HG03103 (cell line): ENCODE data around the gene COG5.

ENCODE experiments used
- ATAC-seq: cut with Tn5 transposase; IDR thresholded peaks from one replicate; pipeline ENCODE4 v1.9.1; 2021; ENCODE audit warnings: low read depth; ENCODE audit not compliant: unreplicated experiment

COG5 gene

DNA sequence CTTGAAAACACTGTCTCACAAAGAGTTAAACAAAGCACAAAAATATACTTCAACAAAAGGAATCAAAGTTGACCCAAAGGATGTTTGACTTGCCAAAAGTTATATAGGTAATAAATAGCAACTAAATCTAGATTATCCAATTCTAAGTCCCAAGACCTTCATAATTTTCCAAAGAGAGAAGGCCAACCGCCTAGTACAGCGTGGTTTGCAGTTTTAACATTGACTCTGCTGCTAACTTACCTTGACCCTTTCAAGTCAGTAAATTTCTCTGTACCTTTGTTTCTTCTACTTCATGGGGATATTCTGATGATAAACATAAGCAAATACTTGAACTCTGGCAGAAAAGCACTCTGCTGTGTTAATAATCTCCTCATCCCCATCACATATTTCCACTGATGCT is 95.7 kb downstream of the COG5 start:
- ATAC-seq, result no peak

DNA sequence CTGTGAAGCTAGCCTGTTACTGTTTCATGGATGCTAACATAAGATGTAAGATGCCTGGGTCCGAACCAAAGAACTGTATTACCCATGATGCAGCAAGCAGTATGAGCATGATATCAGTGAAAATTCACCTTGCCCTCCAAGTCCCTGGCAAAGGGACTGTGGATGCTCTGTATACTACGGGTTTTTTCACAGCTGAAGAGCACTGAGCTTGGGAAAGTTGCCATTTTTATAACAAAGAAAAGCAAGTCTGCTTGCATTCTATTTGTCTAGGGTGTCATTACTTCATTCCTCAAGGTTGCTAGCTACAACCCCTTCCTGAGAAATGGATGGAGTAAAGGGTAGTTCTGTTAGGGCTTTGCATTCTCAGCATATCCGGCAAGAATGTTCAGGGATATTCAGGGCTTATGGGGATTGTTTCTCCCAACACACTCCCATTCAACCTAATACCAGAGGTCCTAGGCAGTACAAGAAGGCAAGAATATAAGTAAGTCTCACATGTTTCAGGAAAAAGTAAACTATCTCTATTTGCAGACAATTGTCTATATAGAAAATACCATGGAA is 99.0 kb downstream of the COG5 start:
- ATAC-seq, result no peak

DNA sequence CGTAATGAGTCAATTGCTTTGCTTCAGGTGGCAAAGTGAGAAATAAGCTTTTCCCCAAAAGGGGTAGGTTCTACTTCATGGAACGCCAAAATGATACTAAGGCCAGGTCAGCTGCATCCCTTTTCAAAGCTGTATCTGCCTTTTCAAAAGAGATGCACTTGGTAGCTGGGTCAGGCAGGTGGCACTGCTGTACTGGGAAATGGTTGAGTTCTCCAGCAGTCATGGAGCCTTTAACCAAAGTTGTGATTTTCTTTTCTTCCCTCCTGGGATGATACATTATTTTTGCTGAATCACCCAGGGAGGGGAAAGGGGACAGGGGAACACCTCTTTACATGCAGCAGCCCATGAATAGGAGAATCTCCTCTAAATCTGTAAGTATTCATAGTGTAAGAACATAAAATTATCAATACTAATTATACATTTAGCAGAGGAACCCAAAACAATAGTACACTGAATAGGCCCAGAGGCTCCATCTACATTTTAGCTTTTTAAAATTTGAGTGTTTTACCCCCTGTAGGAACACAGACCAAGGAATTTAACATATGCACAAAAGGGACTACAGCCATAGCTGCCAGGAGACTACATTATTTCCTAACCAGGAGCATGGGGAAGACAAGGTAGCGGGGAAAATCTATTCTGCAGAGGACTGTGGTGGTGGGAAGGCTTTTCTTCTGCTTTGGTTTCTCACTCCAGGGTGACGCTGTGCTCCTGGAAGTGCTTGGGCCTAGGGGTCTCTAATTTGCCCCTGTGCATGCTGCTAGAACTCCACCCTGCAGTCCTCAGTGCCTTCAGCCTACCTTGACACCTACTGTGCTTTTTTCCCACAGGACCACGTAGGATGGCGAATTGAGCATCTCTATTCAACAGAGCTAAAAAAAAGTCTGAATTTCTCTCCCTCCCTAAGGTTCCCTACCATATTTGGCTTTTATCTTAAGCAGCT is 100.3 kb downstream of the COG5 start:
- ATAC-seq, result peak; percentile 58

DNA sequence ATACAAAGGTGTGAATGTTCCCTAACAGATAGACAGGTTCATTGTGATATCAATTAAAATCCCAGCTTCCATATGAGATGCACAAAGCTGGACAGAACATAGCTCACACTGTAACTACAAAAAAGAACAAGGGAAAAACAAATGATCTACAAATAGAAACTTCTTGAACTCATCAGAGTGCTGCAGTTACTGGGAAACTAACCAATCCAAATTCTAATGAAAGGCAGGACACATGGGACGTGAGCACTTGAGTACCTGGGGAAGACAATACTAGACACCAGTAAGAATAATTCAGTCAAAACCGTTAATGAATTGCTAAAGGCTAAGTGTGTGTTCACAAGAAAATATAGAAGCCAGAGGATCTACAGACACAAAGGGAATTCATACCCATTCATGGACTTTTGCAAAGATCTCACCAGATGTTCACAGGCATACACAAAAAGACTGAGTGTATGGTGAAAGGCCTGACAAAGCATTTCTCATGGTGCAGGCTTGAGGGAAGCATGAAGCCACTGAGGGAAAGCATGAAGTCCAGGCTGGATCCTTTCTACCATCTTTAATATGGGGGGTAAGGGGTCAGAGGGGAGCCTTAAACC is 101.7 kb downstream of the COG5 start:
- ATAC-seq, result no peak

DNA sequence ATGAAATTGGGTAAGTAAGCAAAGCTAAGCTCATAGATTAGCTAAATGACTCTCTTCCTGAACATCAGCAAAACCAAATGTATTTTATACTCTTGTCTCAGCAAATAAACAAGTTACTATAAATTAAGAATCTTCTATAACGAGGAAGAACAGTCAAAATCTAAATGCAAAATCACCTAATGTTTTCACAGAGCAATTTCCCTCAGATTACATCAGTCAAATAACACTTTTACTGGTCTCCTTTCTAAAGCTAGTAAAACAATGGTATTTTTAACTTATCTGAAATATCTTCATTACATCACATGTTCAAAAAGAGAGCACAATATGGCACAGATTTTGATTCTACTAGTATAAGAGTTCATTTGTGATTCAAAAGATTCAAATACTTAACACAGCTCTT is 110.3 kb downstream of the COG5 start:
- no peak for ATAC-seq

GRCh38 chr7:107450970-107451369 is 112.8 kb downstream of the COG5 start:
- no peak for ATAC-seq

- ATAC-seq, result no peak
Measured at GRCh38 chr7:107446988-107447387, 116.7 kb downstream of the COG5 start.

DNA sequence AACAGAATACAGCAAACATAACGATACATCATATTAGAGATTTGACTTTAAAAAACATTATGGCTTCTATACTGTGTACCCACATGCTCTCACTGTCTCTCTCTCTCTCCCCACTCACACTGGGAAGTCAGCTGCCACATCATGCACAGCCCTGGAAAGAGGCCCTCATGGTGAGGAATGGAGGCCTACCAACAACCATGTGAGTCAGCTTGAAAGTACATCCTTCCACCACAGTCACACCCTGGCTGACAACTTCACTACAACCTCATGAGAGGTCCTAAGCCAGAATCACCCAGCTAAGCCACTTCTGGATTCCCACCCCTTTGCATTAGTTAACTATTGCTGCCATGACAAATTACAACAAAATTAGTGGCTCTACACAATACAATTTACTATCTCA is 117.2 kb downstream of the COG5 start:
- ATAC-seq, result no peak

GRCh38 chr7:107442678-107443077 is 121.0 kb downstream of the COG5 start:
- ATAC-seq, result no peak

DNA sequence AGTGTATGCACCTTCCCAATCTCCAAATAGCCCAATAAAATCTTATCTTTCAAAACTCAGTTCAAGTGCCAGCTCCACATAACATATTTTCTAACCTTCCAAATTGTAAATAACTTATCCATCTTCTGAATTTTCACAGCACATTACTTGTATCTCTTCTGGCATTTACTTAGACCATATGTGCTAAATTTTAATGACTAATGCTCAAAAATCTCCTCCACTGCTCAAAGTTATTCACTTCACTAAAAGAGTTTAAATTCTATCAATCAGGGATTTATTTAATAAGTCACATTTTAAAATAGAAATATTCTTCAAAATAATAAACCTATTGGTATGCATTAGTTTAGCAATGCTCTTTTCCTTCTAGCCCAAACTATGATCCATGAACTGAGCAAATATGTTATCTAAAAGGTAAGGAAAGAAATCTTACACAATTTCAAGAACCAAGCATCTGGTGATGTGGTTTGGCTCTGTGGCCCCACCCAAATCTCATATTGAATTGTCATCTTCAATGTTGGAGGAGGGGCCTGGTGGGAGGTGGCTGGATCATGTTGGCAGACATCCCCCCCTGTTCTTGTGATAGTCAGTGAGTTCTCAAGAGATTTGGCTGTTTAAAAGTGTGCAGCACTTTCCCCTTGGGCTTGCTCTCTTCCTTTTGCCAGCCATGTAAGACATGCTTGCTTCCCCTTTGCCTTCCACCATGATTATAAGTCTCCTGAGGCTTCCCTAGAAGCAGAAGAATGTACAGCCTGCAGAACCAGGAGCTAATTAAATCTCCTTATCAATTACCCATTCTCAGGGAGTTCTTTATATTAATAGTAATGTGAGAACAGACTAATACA is 121.9 kb downstream of the COG5 start:
- no peak for ATAC-seq

- ATAC-seq, result no peak
Measured at GRCh38 chr7:107439025-107439424, 124.7 kb downstream of the COG5 start.

GRCh38 chr7:107435749-107436148 is 128.0 kb downstream of the COG5 start:
- ATAC-seq, result no peak

GRCh38 chr7:107432261-107432660 is 131.5 kb downstream of the COG5 start:
- ATAC-seq, result no peak

- no peak for ATAC-seq
Measured at GRCh38 chr7:107430057-107430456, 133.7 kb downstream of the COG5 start.

GRCh38 chr7:107428642-107429041 is 135.1 kb downstream of the COG5 start:
- ATAC-seq, result no peak

DNA sequence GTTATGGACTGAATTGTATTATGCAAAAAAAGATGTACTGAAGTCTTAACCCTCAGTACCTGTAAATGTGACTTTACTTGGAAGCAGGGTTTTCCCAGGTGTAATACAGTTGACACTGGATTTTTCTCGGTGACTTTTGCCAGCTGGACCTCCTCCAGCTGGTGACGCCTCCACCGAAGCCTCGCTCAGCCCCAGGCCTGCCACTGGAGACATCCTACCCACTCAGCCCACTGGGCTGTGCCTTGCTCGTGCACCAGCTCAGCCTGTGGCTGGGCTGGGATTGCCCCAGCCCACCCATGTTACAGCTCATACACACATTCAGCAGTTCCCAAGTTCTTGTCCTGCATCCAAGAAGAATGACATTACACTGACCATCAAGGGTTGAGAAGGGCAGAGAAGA is 136.3 kb downstream of the COG5 start:
- no peak for ATAC-seq

GRCh38 chr7:107414198-107414597 is 149.5 kb downstream of the COG5 start:
- no peak for ATAC-seq

DNA sequence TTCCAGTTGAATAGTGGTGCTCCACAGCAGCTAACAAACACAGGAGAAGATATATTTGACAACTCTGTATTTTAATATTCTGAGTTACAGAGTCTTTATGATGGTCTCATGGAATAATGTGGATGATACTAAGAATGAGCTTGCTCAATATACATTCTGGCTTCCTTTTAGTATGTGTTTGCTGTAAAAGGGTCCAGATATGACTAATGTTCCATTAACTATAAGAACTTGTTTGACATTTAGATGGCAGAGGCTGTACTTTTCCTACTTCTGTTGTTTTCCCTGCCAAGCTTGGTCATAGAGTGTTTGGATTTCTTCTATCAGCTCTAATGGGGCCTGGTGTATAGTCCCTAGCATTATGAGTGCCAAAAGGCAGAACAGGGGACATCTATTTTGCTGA is 155.4 kb downstream of the COG5 start:
- ATAC-seq, result no peak

DNA sequence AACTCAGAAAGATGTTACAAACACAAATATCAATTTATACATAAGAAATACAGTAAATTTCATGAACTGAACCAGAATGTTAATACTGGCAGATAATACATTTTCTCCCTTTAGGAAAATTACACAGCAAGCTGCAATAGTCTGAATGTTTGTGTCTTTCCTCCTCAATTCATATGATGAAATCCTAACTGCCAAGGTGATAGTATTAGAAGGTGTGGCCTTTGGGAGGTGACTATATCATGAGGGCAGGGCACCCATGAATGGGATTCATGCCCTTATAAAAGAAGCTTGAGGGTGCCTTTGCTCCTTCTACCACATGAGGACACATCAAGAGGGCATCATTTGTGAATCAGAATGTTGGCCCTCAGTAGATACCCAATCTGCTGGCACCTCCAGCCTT is 158.2 kb downstream of the COG5 start:
- no peak for ATAC-seq

DNA sequence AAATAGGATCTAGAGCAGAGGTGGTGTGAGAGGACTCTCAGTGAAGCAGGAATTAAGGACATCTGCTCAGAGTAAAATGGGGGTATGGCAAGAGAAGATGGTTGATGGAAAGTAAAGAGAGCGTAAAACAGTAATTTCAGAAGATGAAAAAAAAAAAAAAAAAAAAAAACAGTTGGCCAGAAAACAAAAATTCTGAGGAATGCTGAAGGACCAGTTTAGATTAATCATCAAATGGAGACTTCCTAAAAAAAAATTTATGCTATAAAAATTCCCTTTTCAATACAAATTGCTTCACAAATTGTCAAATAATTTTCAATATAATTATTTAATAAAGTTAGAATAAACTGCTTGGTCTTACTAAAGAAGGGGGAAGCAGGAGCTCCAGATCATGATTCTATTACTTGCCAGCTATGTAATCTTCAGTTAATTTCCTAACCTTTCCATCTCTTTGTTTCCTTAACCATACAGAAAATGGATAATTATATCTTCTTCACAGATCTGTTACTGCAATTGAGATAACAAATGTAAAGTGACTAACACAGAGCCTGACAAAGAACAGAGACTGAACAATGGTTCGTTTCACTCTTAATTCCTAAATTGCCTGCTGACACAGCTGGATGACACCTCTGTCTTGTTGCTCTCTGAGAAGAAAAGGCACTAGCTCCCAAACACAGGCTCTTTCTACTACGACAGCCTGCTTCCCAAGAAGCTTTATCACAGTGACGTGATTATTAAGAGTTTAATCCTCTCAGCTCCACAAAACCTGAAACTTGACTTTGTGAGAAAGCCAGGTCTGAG is 158.8 kb downstream of the COG5 start:
- ATAC-seq, result no peak
